Coronary artery (tissue), 2 donors: ENCODE results near the gene GSTO2.
A peak's percentile ranks its signal among the peaks of the same experiment; 100 is the strongest.

ENCODE experiments used
- DNase-seq: peaks from one replicate; pipeline ENCODE4 v3.0.0-alpha.2; 2017; ENCODE audit warnings: low spot score
- H3K27ac ChIP-seq, 2 donors: fragments of 200-600 bp; sonication (generic); one replicate each; pipeline ENCODE4 v1.5.1; 2016 to 2019
- H3K4me3 ChIP-seq: fragments of 200-600 bp; sonication (generic); 2 replicates; pipeline ENCODE4 v1.5.1; 2016; ENCODE audit warnings: mild to moderate bottlenecking, moderate library complexity
- CTCF ChIP-seq: fragments of 200-600 bp; sonication (generic); IDR thresholded peaks from one replicate; pipeline ENCODE4 v1.5.1; 2019; ENCODE audit warnings: antibody characterized with exemption

The GSTO2 gene

GRCh38 chr10:104331208-104331838 lies 62.3 kb downstream of the GSTO2 start:
- Histone ChIP-seq H3K4me3 (peak overlapping the region; percentile 46), H3K27ac (peak overlapping the region; percentile 77 to 90)
- no peak for TF ChIP-seq CTCF
- DNase-seq: peak; percentile 76

GRCh38 chr10:104332243-104333031 lies 63.5 kb downstream of the GSTO2 start:
- DNase-seq: peak; percentile 65
- Histone ChIP-seq H3K27ac (peak overlapping the region; percentile 77 to 90), H3K4me3 (peak overlapping the region; percentile 31)
- no peak for TF ChIP-seq CTCF

- DNase-seq: peak; percentile 63
- peak overlapping the region; percentile 54 to 90 for H3K27ac ChIP-seq
- H3K4me3 ChIP-seq: peak overlapping the region; percentile 40
- TF ChIP-seq CTCF: no peak
These were observed 64.2 kb downstream of the GSTO2 start for GRCh38 chr10:104333032-104333727.

- Histone ChIP-seq H3K4me3 (peak overlapping the region; percentile 40), H3K27ac (peak overlapping the region; percentile 54 to 90)
- no peak for TF ChIP-seq CTCF
- peak; percentile 56 for DNase-seq
These were observed 64.9 kb downstream of the GSTO2 start for GRCh38 chr10:104333728-104334373.

GRCh38 chr10:104334561-104334960 lies 65.6 kb downstream of the GSTO2 start:
- peak; percentile 57 for DNase-seq
- Histone ChIP-seq H3K4me3 (peak overlapping the region; percentile 23), H3K27ac (peak overlapping the region in 1 of 2 donors; percentile 100)
- TF ChIP-seq CTCF: no peak

GRCh38 chr10:104334965-104335650 lies 66.1 kb downstream of the GSTO2 start:
- DNase-seq: peak; percentile 69
- Histone ChIP-seq H3K4me3 (peak overlapping the region; percentile 97), H3K27ac (peak overlapping the region; percentile 99 to 100)
- TF ChIP-seq CTCF: no peak
